Activated T-cell treated with anti-CD3 and anti-CD28 coated beads for 24 hours (primary cell): Measurements from ENCODE around the gene TMCO1.
"Not testable (repeated sequence)": the region's sequence is repeated elsewhere in the genome, so short reads cannot be mapped to it uniquely, and the experiment has no call there.

ENCODE experiments used
- DNase-seq: peaks from one replicate; pipeline ENCODE4 v3.0.0-alpha.2; 2020; ENCODE audit warnings: low read depth

The TMCO1 gene

DNA sequence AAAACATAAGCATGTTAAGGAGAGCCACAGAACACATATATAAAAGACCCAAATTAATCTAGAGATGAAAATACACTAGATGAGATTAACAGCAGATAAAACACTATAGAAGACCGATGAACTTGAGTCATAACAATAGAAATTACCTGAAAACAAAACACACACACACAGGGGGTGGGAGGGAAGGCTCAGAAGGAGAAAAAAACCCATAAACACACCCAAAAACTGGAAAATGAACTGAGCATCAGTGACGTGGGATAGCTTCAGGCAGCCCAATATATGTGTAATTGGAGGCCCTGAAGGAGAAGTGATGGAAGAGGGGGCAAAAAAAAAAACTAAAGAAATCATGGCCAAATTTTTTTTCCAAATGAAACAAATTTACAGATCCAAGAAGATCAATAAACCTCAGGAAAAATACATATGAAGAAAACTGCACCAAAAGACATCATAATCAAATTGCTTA lies 81.7 kb downstream of the TMCO1 start:
- no peak for DNase-seq

DNA sequence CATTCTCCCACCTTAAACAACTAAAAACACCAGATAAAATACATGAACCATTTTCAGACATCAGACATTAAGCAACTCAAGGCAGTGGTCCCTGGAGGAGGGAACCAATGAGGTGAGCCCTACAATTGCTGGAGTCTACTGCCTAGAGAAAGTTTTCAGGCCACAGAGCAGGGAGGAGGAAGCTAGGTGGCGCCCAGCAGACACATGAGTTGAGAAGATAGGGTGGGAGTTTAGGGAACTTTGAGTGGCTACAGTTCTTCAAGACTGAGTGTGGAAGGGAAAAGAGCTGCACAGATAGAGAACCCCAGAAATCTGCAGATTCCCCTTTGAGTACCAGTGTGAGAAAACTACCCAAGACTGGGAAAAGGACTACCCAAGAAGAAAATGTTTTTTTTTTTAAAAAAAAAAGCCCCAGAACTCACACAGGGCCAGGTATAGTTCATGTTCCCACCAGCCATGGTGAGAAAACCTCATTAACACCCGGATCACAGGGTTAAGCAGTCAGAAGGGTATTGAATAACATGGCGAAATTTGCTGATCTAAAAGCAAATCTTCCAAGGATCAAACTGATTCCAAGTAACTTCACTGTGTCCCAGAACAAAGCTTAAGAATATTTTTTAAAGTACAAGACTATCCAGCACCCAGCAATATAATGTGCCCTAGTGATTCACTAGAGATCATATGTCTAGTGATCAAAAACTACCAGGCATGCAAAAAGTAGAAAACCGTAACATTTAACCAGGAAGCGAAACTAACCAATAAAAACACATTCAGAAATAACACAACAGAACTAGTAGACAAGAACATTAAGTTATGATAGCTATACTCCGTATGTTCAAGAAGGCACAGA lies 82.3 kb downstream of the TMCO1 start:
- DNase-seq = no peak

DNA sequence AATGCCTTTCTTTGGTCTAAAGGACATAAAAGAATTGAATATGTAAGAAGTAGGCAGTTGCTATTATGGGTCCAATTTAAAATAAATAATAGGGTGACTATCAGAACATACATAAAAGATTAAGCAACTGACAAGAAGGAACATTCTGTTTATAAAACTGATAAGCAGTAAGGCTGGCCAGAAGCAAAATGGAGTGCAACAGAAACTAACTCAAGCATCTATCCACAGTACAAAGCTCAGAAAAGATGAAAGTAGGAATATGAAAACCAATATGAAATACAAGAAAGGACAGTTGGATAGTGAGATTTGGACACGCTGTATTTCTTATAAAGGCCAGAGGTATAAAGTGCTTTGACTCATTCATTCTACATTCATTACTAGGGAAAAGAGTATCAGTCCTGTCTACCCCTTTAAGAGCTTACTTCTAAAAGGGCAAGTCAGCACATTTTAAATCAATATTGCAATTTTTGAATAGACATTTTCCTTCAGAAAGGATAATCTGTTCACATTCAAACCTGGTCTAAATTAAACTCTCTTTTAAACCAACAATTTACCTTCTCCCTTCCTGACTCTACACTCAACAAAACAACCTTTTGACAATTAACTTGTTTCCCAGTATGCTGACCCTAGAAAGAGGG lies 84.7 kb downstream of the TMCO1 start:
- no peak for DNase-seq

GRCh38 chr1:165680773-165681172 lies 87.9 kb downstream of the TMCO1 start:
- not testable (repeated sequence) for DNase-seq

- DNase-seq = no peak
Observed at GRCh38 chr1:165680303-165680702, 88.4 kb downstream of the TMCO1 start.

- DNase-seq = no peak
Observed at GRCh38 chr1:165679282-165680036, 89.2 kb downstream of the TMCO1 start.

DNA sequence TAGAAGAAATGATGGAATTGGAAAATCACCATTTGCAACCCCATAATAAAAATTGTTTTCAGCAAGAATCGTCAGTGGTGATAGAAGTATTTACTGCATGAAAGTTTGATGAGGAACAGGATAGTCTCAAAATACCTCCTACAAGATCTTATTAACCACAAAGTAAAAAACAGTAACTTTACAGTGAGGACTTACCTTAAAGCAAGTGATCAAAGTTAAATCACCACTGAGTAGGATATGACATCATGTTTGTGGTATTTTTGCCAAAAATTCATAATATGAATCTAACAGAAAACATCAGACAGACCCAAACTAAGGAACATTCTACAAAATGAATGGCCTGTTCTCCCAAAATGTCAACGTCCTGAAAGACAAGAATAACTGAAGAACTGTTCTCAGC lies 90.2 kb downstream of the TMCO1 start:
- no peak for DNase-seq
